HepG2 (cell line): ENCODE measurements around the gene GMPPA. TPM values are rescaled to one million over a fixed set of nuclear protein-coding genes. Genes with fewer than 3 reads are reported as not detected.

Source experiments
- CHD2 ChIP-seq: IDR thresholded peaks from 2 replicates; pipeline ENCODE4 v1.6.1; 2011; ENCODE audit warnings: low read depth, low read length, improper control_type of control experiment
- GATA4 ChIP-seq: sonication (generic); IDR thresholded peaks from 2 replicates; pipeline ENCODE4 v1.6.1; 2016; ENCODE audit warnings: antibody characterized with exemption, low read depth, borderline replicate concordance
- HCFC1 ChIP-seq: fragments of 150-350 bp; IDR thresholded peaks from 2 replicates; pipeline ENCODE4 v1.6.1; 2014; ENCODE audit warnings: low read depth, low read length
- KAT8 ChIP-seq: IDR thresholded peaks from 2 replicates; pipeline ENCODE4 v1.6.1; 2016; ENCODE audit warnings: missing genetic modification reagents, missing compliant biosample characterization
- NR2C2 ChIP-seq: sonication (generic); formaldehyde crosslinking; IDR thresholded peaks from 2 replicates; pipeline ENCODE4 v1.4.0; 2020; ENCODE audit warnings: missing genetic modification reagents, mild to moderate bottlenecking, moderate library complexity, borderline replicate concordance
- PLRG1 ChIP-seq: fragments of 450-650 bp; conservative IDR thresholded peaks from 2 replicates; pipeline ENCODE4 v1.6.1; 2016
- SIX4 ChIP-seq: sonication (generic); formaldehyde crosslinking; IDR thresholded peaks from 2 replicates; pipeline ENCODE4 v1.4.0; 2020; ENCODE audit warnings: missing genetic modification reagents
- ZBTB38 ChIP-seq: sonication (generic); formaldehyde crosslinking; IDR thresholded peaks from 2 replicates; pipeline ENCODE4 v1.5.1; 2020; ENCODE audit warnings: mild to moderate bottlenecking, missing genetic modification reagents
- ZNF333 ChIP-seq: sonication (generic); formaldehyde crosslinking; IDR thresholded peaks from 2 replicates; pipeline ENCODE4 v1.4.0; 2020; ENCODE audit warnings: mild to moderate bottlenecking, missing genetic modification reagents, borderline replicate concordance
- ZNF350 ChIP-seq: sonication (generic); formaldehyde crosslinking; IDR thresholded peaks from 2 replicates; pipeline ENCODE4 v1.4.0; 2020; ENCODE audit warnings: mild to moderate bottlenecking, low read depth, missing genetic modification reagents, borderline replicate concordance
- ZNF460 ChIP-seq: sonication (generic); formaldehyde crosslinking; IDR thresholded peaks from 2 replicates; pipeline ENCODE4 v1.5.1; 2020; ENCODE audit warnings: missing genetic modification reagents, mild to moderate bottlenecking, borderline replicate concordance
- ZNF83 ChIP-seq: sonication (generic); formaldehyde crosslinking; IDR thresholded peaks from 2 replicates; pipeline ENCODE4 v1.4.0; 2020; ENCODE audit warnings: missing genetic modification reagents, mild to moderate bottlenecking, borderline replicate concordance
- polyA plus RNA-seq, 8 experiments: library from polyadenylated mRNA; depleted of rRNA in 3 of 8; stranded (reverse) in 7 of 8; unstranded in 1 of 8; fragments of >200 nt; fragmentation: Illumina TruSeq in 4 of 8; extraction: Trizol in 4 of 8; gene quantifications; 2 replicates each; pipeline versions ENCODE4 v1.2.1 to v1.2.3, GENCODE V29; 2011 to 2016; ENCODE audit warnings: low read depth in 4 of 8, missing spikeins in 1 of 8, mixed read lengths in 1 of 8; ENCODE audit not compliant: insufficient read depth in 1 of 8
- total RNA-seq, 5 experiments: library from RNA; depleted of rRNA; stranded (reverse); fragments of >200 nt; fragmentation: Illumina TruSeq; extraction: Trizol; gene quantifications; 2 replicates each; pipeline ENCODE4 v1.2.3, GENCODE V29; 2016; ENCODE audit warnings: low read depth in 1 of 5
- TF ChIP-seq, protein P1 (sequence below): sonication (generic); formaldehyde crosslinking; IDR thresholded peaks from 2 replicates; pipeline ENCODE4 v1.5.1; 2020; ENCODE audit warnings: missing genetic modification reagents, mild to moderate bottlenecking, borderline replicate concordance
- TF ChIP-seq, protein P2 (sequence below): sonication (generic); formaldehyde crosslinking; IDR thresholded peaks from 2 replicates; pipeline ENCODE4 v1.4.0; 2020; ENCODE audit warnings: missing genetic modification reagents
- TF ChIP-seq, protein P3 (sequence below), 2 experiments: sonication (generic) in 1 of 2; formaldehyde crosslinking in 1 of 2; IDR thresholded peaks; 2 replicates each; pipeline versions ENCODE4 v1.4.0 to v1.6.1; 2018 to 2020; ENCODE audit warnings: missing genetic modification reagents in 2 of 2, borderline replicate concordance in 1 of 2, low read depth in 1 of 2, mild to moderate bottlenecking in 1 of 2, missing biosample characterization in 1 of 2
- TF ChIP-seq, protein P4 (sequence below): conservative IDR thresholded peaks from 2 replicates; pipeline ENCODE4 v1.6.1; 2018; ENCODE audit warnings: missing genetic modification reagents
- TF ChIP-seq, protein P5 (sequence below): sonication (generic); formaldehyde crosslinking; conservative IDR thresholded peaks from 2 replicates; pipeline ENCODE4 v1.4.0; 2020; ENCODE audit warnings: missing genetic modification reagents

Gene GMPPA
- total and polyA plus RNA-seq, 2 of the 13 experiments (the other 11 are each of a cell fraction or from before 2014, with no cell fraction given) = 81.1 to 106 TPM

DNA sequence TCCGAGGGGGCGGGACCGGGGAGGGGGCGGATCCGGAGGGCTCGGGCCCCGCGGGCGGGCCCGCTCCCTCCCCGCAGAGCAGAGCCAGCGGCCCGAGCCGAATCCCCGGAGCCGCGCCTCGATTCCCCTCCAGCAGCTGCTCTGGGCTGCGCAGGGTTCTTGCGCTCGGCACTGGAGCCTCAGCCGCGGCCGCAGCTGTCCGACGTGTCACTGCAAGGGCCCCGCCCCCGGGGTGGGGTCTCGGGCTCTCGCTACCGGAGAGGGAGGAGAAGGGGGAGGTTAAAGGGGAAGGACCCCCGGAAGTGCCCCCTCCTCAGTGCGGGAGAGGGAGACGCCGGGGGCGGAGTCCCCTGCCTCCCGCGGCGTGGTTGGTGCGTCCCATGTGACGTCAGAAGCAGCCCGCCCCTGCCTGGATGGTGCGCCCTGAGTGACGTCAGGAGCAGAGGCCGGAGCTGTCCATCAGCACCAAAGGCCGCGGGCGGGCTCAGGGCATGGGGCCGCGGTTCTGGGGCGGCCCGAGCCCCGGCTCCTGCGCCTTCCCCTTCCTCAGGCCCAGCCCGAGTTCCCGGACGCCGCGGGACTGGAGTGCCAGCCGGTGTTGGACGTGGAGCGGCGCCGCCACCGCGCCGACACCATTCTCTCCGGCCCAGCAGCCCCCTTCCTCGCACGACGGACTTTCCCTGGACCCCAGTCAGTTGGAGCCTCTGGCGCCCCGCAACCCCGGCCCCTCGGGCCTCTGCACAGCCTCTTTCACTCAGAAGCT lies 45.1 kb downstream of the GMPPA start, which contains the start of the genes CHPF and TMEM198 (continued):
- TF ChIP-seq, protein P1, sequence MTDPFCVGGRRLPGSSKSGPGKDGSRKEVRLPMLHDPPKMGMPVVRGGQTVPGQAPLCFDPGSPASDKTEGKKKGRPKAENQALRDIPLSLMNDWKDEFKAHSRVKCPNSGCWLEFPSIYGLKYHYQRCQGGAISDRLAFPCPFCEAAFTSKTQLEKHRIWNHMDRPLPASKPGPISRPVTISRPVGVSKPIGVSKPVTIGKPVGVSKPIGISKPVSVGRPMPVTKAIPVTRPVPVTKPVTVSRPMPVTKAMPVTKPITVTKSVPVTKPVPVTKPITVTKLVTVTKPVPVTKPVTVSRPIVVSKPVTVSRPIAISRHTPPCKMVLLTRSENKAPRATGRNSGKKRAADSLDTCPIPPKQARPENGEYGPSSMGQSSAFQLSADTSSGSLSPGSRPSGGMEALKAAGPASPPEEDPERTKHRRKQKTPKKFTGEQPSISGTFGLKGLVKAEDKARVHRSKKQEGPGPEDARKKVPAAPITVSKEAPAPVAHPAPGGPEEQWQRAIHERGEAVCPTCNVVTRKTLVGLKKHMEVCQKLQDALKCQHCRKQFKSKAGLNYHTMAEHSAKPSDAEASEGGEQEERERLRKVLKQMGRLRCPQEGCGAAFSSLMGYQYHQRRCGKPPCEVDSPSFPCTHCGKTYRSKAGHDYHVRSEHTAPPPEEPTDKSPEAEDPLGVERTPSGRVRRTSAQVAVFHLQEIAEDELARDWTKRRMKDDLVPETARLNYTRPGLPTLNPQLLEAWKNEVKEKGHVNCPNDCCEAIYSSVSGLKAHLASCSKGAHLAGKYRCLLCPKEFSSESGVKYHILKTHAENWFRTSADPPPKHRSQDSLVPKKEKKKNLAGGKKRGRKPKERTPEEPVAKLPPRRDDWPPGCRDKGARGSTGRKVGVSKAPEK (CRISPR knock-in tag) = 0 out of 2 replicates have a peak, but pooled peaks have one; percentile 28
- TF ChIP-seq, protein P2, sequence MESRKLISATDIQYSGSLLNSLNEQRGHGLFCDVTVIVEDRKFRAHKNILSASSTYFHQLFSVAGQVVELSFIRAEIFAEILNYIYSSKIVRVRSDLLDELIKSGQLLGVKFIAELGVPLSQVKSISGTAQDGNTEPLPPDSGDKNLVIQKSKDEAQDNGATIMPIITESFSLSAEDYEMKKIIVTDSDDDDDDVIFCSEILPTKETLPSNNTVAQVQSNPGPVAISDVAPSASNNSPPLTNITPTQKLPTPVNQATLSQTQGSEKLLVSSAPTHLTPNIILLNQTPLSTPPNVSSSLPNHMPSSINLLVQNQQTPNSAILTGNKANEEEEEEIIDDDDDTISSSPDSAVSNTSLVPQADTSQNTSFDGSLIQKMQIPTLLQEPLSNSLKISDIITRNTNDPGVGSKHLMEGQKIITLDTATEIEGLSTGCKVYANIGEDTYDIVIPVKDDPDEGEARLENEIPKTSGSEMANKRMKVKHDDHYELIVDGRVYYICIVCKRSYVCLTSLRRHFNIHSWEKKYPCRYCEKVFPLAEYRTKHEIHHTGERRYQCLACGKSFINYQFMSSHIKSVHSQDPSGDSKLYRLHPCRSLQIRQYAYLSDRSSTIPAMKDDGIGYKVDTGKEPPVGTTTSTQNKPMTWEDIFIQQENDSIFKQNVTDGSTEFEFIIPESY = no peak
- TF ChIP-seq ZNF350 (CRISPR knock-in tag) = peak; percentile 74; the same call in 1 of the 2 replicates
- no peak for TF ChIP-seq PLRG1
- peak; percentile 48; the same call in 1 of the 2 replicates for TF ChIP-seq GATA4
- 0 out of 2 replicates have a peak, but pooled peaks have one; percentile 54 for TF ChIP-seq CHD2
- peak; percentile 61 for TF ChIP-seq HCFC1
- peak; percentile 32; the same call in 1 of the 2 replicates for TF ChIP-seq ZNF460 (CRISPR knock-in tag)
- TF ChIP-seq ZNF333 = no peak; the same call in 1 of the 2 replicates
- TF ChIP-seq, protein P3, sequence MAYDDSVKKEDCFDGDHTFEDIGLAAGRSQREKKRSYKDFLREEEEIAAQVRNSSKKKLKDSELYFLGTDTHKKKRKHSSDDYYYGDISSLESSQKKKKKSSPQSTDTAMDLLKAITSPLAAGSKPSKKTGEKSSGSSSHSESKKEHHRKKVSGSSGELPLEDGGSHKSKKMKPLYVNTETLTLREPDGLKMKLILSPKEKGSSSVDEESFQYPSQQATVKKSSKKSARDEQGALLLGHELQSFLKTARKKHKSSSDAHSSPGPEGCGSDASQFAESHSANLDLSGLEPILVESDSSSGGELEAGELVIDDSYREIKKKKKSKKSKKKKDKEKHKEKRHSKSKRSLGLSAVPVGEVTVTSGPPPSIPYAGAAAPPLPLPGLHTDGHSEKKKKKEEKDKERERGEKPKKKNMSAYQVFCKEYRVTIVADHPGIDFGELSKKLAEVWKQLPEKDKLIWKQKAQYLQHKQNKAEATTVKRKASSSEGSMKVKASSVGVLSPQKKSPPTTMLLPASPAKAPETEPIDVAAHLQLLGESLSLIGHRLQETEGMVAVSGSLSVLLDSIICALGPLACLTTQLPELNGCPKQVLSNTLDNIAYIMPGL (CRISPR knock-in tag; IDR thresholded peaks at IDR 0.05; ENCODE audit: borderline replicate concordance in 1 of 2, low read depth in 1 of 2) = peak; percentile 29 to 89; a peak in 3 of 4 replicates
- peak; percentile 92 for TF ChIP-seq KAT8 (CRISPR knock-in tag)
- TF ChIP-seq, protein P4, sequence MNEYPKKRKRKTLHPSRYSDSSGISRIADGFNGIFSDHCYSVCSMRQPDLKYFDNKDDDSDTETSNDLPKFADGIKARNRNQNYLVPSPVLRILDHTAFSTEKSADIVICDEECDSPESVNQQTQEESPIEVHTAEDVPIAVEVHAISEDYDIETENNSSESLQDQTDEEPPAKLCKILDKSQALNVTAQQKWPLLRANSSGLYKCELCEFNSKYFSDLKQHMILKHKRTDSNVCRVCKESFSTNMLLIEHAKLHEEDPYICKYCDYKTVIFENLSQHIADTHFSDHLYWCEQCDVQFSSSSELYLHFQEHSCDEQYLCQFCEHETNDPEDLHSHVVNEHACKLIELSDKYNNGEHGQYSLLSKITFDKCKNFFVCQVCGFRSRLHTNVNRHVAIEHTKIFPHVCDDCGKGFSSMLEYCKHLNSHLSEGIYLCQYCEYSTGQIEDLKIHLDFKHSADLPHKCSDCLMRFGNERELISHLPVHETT = peak; percentile 81
- TF ChIP-seq ZBTB38 = peak; percentile 61
- peak; percentile 84 for TF ChIP-seq SIX4
- TF ChIP-seq ZNF83 (CRISPR knock-in tag) = no peak
- TF ChIP-seq, protein P5, sequence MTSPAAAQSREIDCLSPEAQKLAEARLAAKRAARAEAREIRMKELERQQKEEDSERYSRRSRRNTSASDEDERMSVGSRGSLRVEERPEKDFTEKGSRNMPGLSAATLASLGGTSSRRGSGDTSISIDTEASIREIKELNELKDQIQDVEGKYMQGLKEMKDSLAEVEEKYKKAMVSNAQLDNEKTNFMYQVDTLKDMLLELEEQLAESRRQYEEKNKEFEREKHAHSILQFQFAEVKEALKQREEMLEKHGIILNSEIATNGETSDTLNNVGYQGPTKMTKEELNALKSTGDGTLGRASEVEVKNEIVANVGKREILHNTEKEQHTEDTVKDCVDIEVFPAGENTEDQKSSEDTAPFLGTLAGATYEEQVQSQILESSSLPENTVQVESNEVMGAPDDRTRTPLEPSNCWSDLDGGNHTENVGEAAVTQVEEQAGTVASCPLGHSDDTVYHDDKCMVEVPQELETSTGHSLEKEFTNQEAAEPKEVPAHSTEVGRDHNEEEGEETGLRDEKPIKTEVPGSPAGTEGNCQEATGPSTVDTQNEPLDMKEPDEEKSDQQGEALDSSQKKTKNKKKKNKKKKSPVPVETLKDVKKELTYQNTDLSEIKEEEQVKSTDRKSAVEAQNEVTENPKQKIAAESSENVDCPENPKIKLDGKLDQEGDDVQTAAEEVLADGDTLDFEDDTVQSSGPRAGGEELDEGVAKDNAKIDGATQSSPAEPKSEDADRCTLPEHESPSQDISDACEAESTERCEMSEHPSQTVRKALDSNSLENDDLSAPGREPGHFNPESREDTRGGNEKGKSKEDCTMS (CRISPR knock-in tag) = 0 out of 2 replicates have a peak, but pooled peaks have one; percentile 26
- peak; percentile 95 for TF ChIP-seq NR2C2 (CRISPR knock-in tag)
